Tibial nerve (tissue), 4 donors: Measurements from ENCODE around the gene DTNB.

Source experiments
- CTCF ChIP-seq, 5 experiments: fragments of 200-600 bp in 3 of 5; fragments of 450-650 bp in 2 of 5; sonication (generic) in 3 of 5; IDR thresholded peaks; one replicate each; pipeline ENCODE4 v1.5.1; 2016 to 2019; ENCODE audit warnings: antibody characterized with exemption in 5 of 5, mild to moderate bottlenecking in 3 of 5, moderate library complexity in 2 of 5
- EP300 ChIP-seq, 2 donors: sonication (generic); formaldehyde crosslinking; IDR thresholded peaks; one replicate each; pipeline ENCODE4 v1.6.1; 2017; ENCODE audit warnings: antibody characterized with exemption in 2 of 2, mild to moderate bottlenecking in 1 of 2

DNA sequence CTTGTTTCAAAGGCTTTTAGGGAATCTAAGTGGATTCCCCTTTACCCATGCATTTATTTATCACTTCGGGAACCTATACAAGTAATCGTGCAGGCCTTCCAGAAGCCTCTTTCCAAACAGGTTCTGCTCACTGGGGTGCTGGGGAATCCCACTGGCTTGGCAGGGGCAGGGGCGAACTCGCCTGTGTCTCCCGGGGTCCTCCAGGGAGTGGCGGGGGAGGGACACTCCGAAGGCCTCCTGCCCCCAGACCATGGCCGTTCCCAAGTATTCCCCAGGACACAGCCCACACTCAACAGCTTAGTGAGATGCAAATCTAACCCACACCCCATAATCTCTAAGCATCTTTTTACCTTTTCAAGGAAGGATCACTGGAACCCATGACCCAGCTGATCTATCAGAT, 338.2 kb downstream of the DTNB start:
- TF ChIP-seq EP300 (IDR thresholded peaks at IDR 0.05) (no peak), CTCF (IDR thresholded peaks at IDR 0.05) (no peak)
